ENCODE data around the gene SLC9A7.

Gene SLC9A7

DNA sequence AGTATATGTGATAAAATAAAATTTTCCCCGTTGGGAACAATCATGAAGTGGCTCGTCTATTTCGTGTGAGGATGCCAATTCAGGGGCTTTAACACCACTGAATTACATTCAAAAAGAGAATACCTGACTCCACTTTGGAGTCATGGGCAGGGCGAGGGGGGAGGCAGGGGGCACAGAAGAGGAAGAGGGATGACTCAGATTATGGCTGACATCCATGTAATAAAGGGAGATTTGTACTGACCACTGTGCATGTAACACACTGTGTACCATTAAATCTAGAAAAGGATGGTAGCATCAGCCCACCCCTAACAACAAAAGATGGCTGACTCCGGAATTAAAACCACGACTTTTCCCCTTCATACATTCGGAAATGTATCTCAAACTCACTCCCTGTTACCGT, 1.3 kb downstream of the SLC9A7 start:
- TF ChIP-seq FOXP2 (optimal IDR thresholded peaks at IDR 0.05; ENCODE audit: borderline replicate concordance, extremely low read depth, extremely low read length, insufficient read depth): no peak
- no peak for TF ChIP-seq SIN3A (IDR thresholded peaks at IDR 0.05; ENCODE audit: borderline replicate concordance, insufficient read depth, low read length)
- TF ChIP-seq, protein P1, sequence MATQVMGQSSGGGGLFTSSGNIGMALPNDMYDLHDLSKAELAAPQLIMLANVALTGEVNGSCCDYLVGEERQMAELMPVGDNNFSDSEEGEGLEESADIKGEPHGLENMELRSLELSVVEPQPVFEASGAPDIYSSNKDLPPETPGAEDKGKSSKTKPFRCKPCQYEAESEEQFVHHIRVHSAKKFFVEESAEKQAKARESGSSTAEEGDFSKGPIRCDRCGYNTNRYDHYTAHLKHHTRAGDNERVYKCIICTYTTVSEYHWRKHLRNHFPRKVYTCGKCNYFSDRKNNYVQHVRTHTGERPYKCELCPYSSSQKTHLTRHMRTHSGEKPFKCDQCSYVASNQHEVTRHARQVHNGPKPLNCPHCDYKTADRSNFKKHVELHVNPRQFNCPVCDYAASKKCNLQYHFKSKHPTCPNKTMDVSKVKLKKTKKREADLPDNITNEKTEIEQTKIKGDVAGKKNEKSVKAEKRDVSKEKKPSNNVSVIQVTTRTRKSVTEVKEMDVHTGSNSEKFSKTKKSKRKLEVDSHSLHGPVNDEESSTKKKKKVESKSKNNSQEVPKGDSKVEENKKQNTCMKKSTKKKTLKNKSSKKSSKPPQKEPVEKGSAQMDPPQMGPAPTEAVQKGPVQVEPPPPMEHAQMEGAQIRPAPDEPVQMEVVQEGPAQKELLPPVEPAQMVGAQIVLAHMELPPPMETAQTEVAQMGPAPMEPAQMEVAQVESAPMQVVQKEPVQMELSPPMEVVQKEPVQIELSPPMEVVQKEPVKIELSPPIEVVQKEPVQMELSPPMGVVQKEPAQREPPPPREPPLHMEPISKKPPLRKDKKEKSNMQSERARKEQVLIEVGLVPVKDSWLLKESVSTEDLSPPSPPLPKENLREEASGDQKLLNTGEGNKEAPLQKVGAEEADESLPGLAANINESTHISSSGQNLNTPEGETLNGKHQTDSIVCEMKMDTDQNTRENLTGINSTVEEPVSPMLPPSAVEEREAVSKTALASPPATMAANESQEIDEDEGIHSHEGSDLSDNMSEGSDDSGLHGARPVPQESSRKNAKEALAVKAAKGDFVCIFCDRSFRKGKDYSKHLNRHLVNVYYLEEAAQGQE (IDR thresholded peaks at IDR 0.05; ENCODE audit: insufficient read depth in 1 of 2, low read depth in 2 of 2, low read length in 2 of 2): no peak
- TF ChIP-seq TAF1 (IDR thresholded peaks at IDR 0.05; ENCODE audit: borderline replicate concordance, insufficient read depth, low read length): no peak
- no peak for TF ChIP-seq POLR2AphosphoS5 (IDR thresholded peaks at IDR 0.05; ENCODE audit: low read depth, low read length)

- TF ChIP-seq TAF1 (IDR thresholded peaks at IDR 0.05; ENCODE audit: borderline replicate concordance, insufficient read depth, low read length): no peak
- no peak for TF ChIP-seq SIN3A (IDR thresholded peaks at IDR 0.05; ENCODE audit: borderline replicate concordance, insufficient read depth, low read length)
These were observed 1.9 kb downstream of the SLC9A7 start for GRCh38 chrX:46757052-46757451.

DNA sequence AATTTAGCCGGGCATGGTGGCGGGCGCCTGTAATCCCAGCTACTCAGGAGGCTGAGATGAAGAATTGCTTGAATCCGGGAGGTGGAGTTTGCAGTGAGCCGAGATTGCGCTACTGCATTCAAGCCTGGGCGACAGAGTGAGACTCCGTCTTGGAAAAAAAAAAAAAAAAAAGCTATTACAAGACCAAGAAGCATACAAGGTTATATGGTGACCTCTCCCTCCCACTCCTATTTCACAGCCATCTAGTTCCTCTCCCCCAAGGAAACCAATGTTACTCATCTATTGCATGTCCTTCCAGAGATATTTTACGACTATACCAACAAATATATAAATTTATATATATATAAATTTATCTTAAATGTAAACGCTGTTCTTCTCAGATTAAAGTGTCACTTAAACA, 3.2 kb downstream of the SLC9A7 start:
- no peak for TF ChIP-seq POLR2AphosphoS5 (IDR thresholded peaks at IDR 0.05; ENCODE audit: low read depth, low read length)

DNA sequence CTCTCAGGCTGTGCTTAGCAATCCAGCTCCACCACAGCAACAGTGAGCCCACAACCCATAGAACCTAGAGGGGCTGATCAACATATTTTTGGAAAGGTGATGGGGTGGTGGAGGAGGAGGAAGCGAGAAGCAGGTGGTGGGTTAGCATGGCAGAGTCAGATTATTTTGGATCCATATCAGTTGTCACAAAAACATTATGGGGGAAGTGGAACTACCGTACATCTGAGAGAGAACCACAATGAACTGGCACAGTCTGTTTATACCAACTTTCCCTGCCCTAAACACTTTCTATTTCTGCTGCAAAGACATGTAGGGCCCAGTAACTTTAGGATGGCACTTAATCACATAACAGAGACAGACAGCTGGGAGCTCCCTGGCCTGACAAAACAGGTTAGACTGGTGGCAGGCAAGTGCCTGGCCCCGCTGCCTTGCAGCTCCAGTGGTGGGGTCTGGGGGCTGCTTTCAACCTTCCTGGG, 4.3 kb downstream of the SLC9A7 start:
- TF ChIP-seq SIN3A (IDR thresholded peaks at IDR 0.05; ENCODE audit: borderline replicate concordance, insufficient read depth, low read length): no peak
- TF ChIP-seq POLR2AphosphoS5 (IDR thresholded peaks at IDR 0.05; ENCODE audit: low read depth, low read length): no peak
- TF ChIP-seq, protein P1 (IDR thresholded peaks at IDR 0.05; ENCODE audit: insufficient read depth in 1 of 2, low read depth in 2 of 2, low read length in 2 of 2): no peak
- no peak for TF ChIP-seq TAF1 (IDR thresholded peaks at IDR 0.05; ENCODE audit: borderline replicate concordance, insufficient read depth, low read length)
- no peak for TF ChIP-seq FOXP2 (optimal IDR thresholded peaks at IDR 0.05; ENCODE audit: borderline replicate concordance, extremely low read depth, extremely low read length, insufficient read depth)

DNA sequence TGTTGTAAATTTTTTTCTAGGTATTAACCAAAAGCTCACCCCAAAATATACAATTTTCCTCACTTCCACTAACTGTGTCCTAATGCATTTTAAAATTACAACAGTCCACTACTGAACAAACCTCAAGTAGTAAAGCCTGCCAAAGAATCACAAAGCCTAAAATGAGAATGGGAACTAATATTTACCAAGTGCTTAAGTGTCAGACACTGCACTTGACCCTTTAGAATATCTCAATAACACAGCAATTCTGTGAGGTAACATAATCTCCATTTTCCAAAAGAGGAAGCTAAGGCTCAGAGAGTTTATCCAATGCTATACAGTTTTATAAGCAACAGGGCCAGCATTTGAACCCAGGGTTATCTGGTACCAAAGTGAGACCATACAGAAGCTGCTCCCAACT, 4.9 kb downstream of the SLC9A7 start:
- TF ChIP-seq POLR2AphosphoS5 (IDR thresholded peaks at IDR 0.05; ENCODE audit: low read depth, low read length) (no peak), TAF1 (IDR thresholded peaks at IDR 0.05; ENCODE audit: borderline replicate concordance, insufficient read depth, low read length) (no peak), FOXP2 (optimal IDR thresholded peaks at IDR 0.05; ENCODE audit: borderline replicate concordance, extremely low read depth, extremely low read length, insufficient read depth) (no peak), SIN3A (IDR thresholded peaks at IDR 0.05; ENCODE audit: borderline replicate concordance, insufficient read depth, low read length) (no peak)
- TF ChIP-seq, protein P1 (IDR thresholded peaks at IDR 0.05; ENCODE audit: insufficient read depth in 1 of 2, low read depth in 2 of 2, low read length in 2 of 2): no peak

DNA sequence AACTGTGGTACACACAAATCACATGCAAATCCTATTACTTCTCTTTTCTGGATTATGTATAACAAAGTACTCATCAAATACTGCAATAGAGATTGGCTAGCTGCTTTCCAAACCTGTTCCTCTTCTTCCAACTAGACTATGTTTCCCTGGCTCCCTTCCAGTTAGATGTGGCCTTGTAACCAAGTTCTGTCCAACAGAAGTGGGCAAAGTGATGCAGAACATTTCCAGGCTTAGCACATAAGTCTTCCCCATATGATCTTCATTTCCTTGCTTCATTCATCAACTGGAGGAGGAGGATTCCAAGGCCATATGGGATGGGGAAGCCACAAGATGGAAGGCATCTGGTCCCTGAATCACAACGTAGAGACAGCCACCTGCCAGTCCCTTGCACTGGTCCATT, 8.0 kb downstream of the SLC9A7 start:
- no peak for TF ChIP-seq TAF1 (IDR thresholded peaks at IDR 0.05; ENCODE audit: borderline replicate concordance, insufficient read depth, low read length)
- TF ChIP-seq POLR2AphosphoS5 (IDR thresholded peaks at IDR 0.05; ENCODE audit: low read depth, low read length): no peak
- TF ChIP-seq, protein P1 (IDR thresholded peaks at IDR 0.05; ENCODE audit: insufficient read depth in 1 of 2, low read depth in 2 of 2, low read length in 2 of 2): no peak
- no peak for TF ChIP-seq SIN3A (IDR thresholded peaks at IDR 0.05; ENCODE audit: borderline replicate concordance, insufficient read depth, low read length)
- no peak for TF ChIP-seq FOXP2 (optimal IDR thresholded peaks at IDR 0.05; ENCODE audit: borderline replicate concordance, extremely low read depth, extremely low read length, insufficient read depth)
